ENCODE data around the gene ERP27.

- no peak for TF ChIP-seq CTCF (IDR thresholded peaks at IDR 0.05 in 4 of 5, conservative IDR thresholded peaks at IDR 0.05 in 1 of 5)
- no peak for TF ChIP-seq POLR2A (IDR thresholded peaks at IDR 0.05)
These were observed 47.6 kb downstream of the ERP27 start for GRCh38 chr12:14890701-14891100.

All from gastrocnemius medialis (tissue), 4 donors.